ENCODE results near the gene HOXA13. TPM values are rescaled to one million over a fixed set of nuclear protein-coding genes. Genes with fewer than 3 reads are reported as not detected.
A peak's percentile ranks its signal among the peaks of the same experiment; 100 is the strongest.

The HOXA13 gene
- total and polyA plus RNA-seq, 8 donors, result not detected

DNA sequence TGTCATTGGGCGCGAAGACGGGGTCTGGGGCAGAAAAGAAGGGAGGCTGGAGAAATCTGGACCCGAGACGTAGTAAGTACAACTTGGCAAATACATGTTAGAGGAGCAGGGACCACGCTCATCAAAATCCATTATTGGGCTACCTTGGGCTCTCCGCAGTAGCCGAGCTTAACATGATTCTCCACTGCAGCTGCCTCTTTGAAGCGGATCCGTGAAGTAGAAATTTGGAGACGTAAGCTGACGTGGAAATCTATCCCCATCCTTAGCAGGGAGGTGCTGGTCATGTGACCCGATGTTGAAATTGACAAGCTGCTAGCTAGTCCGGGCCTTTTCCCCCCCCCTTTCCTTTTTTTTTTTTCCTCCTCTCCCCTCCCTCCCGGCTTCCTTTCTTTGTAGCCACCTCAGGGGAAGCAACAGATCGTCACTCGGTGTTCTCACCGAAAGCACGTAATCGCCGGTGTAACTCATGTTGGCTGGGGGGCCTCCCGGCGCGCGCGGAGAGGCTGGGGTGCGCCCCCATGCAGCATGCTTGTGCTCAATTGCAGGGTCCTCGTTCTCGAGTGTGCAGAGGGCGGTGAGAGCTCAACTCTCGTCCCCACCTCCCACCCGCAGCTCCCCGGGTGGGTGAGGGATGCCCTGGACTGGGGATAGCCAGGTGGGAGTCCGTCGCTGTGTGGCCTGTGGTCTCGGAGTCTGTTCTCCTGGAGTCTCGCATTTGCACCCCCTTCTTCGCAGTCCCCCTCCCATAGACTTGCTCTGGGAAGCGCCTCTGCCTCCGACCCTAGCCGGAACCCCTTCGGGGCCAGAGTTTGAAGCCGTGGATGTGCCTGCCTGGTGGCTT is 14.7 kb downstream of the HOXA13 start, which contains the start of gene HOXA11:
HOXA11 (minus strand) TSS at position 220 of the 841 bp plus-strand sequence; CDS start at position 132, 88 bp downstream.
- TF ChIP-seq, protein P1, sequence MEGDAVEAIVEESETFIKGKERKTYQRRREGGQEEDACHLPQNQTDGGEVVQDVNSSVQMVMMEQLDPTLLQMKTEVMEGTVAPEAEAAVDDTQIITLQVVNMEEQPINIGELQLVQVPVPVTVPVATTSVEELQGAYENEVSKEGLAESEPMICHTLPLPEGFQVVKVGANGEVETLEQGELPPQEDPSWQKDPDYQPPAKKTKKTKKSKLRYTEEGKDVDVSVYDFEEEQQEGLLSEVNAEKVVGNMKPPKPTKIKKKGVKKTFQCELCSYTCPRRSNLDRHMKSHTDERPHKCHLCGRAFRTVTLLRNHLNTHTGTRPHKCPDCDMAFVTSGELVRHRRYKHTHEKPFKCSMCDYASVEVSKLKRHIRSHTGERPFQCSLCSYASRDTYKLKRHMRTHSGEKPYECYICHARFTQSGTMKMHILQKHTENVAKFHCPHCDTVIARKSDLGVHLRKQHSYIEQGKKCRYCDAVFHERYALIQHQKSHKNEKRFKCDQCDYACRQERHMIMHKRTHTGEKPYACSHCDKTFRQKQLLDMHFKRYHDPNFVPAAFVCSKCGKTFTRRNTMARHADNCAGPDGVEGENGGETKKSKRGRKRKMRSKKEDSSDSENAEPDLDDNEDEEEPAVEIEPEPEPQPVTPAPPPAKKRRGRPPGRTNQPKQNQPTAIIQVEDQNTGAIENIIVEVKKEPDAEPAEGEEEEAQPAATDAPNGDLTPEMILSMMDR (IDR thresholded peaks at IDR 0.05), result no peak

DNA sequence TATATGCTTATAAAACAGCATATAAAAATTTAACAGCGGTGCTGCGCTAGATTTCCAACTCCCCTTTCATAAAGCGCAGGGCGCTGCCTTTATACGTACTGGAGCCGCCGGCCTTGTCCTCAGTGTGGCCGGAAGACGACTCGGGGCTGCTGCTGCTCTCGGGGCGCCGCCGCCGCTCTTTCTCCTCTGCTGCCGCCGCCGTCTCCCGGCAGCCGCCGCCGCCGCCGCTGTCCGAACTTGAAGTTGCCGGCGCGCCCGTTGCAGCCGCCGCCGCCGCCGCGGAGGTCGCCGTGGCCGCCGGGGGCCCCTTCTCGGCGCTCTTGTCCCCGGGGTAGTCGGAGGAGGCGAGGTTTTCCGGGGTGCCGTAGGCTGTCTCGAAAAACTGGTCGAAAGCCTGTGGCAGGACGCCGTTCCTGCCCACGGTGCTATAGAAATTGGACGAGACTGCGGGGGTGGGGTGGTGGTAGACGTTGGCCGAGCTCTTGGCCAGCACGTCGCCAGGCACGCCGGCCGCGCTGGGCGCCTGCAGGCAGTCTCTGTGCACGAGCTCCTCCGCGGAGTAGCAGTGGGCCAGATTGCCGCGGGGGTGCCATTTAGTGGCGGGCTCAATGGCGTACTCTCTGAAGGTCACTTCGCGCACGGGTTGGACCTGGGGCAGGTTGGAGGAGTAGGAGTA is 15.4 kb downstream of the HOXA13 start:
- H3K36me3 ChIP-seq, result no peaks in the 10 kb centered on the region
- no peak overlapping the region for H3K27ac ChIP-seq
- TF ChIP-seq, protein P1 (IDR thresholded peaks at IDR 0.05), result no peak
- ATAC-seq, result no peak
- peak overlapping the region; percentile 1 to 31 for H3K4me3 ChIP-seq
- H3K4me1 ChIP-seq, result peaks cover 12 to 57% of the 10 kb centered on the region in 2 donors
- intact Hi-C loops (cut with DNase I), result no loop called here
- peaks cover 99 to 100% of the 10 kb centered on the region in 2 donors for H3K27me3 ChIP-seq
- peak in 2 of 4 donors; percentile 31 to 85 for DNase-seq
- H3K9me3 ChIP-seq, result no peaks in the 10 kb centered on the region

More for the DNA sequence above, 14.7 kb downstream of the HOXA13 start, which contains the start of gene HOXA11:
- H3K4me1 ChIP-seq, result peaks cover 4 to 50% of the 10 kb centered on the region in 2 donors
- H3K4me3 ChIP-seq, result peak within 1 kb of the TSS; percentile 1 to 31
- intact Hi-C loops (cut with DNase I), result no loop called here
- H3K27ac ChIP-seq, result no peak within 1 kb of the TSS
- DNase-seq, result peak in 2 of 4 donors; percentile 28 to 51
- no peak for ATAC-seq
- no peaks in the 10 kb centered on the region for H3K9me3 ChIP-seq
- H3K27me3 ChIP-seq, result peaks cover 99 to 100% of the 10 kb centered on the region in 2 donors
- no peaks in the 10 kb centered on the region for H3K36me3 ChIP-seq

DNA sequence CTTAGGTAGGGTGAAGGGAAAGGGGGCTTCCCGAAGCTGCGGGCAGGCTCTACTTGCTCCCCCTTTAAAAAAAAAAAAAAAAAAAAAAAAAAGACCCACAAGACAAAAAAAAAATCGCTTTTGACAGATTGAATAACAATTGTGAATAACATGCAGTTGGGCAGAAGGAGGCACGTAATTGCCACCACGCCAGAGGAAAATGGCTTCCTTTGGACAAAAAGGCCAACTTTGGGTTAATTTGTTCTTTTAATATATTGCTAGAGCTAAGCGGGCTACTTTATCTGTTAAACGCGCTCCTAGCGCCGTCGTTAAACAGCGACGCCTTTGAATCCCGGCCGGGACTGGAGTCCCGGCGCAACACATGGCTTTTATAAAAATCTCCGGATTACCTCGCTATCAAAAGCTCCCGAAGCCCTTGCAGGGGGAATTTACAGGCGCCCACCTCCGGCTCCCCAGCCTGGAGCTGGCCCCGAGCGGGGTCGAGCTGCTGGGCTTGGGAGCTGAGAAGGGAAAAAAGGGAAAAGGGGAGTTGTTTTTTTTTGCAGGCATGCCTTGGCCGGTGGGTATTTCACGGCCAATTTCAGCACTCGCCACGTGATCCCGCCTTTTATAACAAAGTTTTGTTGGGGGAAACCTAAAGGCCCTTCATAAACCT is 16.1 kb downstream of the HOXA13 start:
- Histone ChIP-seq H3K27me3 (peaks cover 99 to 100% of the 10 kb centered on the region in 2 donors), H3K9me3 (no peaks in the 10 kb centered on the region), H3K4me1 (peaks cover 12 to 55% of the 10 kb centered on the region in 2 donors), H3K27ac (no peak overlapping the region), H3K4me3 (peak overlapping the region in 1 of 2 donors; percentile 31), H3K36me3 (no peaks in the 10 kb centered on the region)
- TF ChIP-seq, protein P1 (IDR thresholded peaks at IDR 0.05), result no peak
- peak in 2 of 4 donors; percentile 24 to 34 for DNase-seq
- intact Hi-C loops (cut with DNase I), result no loop called here
- no peak for ATAC-seq

DNA sequence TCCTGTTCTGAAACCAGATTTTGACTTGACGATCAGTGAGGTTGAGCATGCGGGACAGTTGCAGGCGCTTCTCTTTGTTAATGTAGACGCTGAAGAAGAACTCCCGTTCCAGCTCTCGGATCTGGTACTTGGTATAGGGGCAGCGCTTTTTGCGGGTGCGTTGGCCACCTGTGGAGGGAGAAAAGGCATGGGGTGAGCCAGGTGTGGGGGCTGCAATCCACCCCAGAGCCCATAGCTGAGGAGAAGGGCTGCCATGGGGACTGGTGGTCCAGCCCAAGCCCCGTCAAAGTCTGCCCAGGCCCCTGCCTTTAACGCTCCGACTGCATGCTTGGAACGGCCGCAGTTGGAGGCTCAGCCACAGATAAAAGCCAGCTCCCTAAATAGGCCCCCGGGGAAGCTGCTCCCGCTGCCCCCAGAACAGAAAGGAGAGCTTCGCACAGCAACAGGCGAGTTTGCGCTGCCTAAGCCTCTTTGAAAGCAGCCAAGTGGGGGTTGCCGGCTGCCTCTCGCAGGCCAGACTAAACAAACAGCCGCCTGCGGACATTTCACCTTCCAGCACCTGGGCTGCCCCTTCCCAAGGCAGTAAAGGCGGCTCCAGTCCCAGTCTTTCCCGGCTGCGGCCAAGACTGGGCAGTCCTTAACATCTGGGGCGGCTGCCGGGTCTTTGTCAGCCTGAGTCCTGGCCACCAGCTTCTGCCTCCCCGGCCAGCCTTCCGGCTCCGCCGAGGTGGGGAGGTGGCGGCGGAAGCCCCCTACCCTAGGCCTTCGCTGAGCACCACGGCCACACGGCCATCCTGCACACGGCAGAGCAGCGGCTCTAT is 16.8 kb downstream of the HOXA13 start:
- H3K4me1 ChIP-seq, result peaks cover 12 to 48% of the 10 kb centered on the region in 2 donors
- TF ChIP-seq, protein P1 (IDR thresholded peaks at IDR 0.05), result no peak
- peaks cover 99 to 100% of the 10 kb centered on the region in 2 donors for H3K27me3 ChIP-seq
- ATAC-seq, result no peak
- H3K27ac ChIP-seq, result no peak overlapping the region
- H3K4me3 ChIP-seq, result no peak overlapping the region
- no peaks in the 10 kb centered on the region for H3K36me3 ChIP-seq
- DNase-seq, result peak in 2 of 4 donors; percentile 30 to 61
- no peaks in the 10 kb centered on the region for H3K9me3 ChIP-seq
- intact Hi-C loops (cut with DNase I), result no loop called here

All from left lung (tissue), 10 donors.